SK-N-SH treated with all-trans-retinoic acid at 6 μM for 48 hours (cell line): Measurements from ENCODE around the gene ISY1.

Experiments used
- ATAC-seq: fragments of 200-7000 bp; cut with Tn5 transposase; 3 replicates; pipeline ENCODE4 v1.9.1; 2020; ENCODE audit warnings: mild to moderate bottlenecking, moderate library complexity
- ARNTL ChIP-seq: fragments of 450-650 bp; formaldehyde crosslinking; IDR thresholded peaks from 2 replicates; pipeline ENCODE4 v1.5.0; 2020; ENCODE audit warnings: low read depth, mild to moderate bottlenecking, moderate library complexity, borderline replicate concordance
- BACH2 ChIP-seq: fragments of 250-450 bp; sonication (Bioruptor Pico); IDR thresholded peaks from 2 replicates; pipeline ENCODE4 v1.9.0; 2021; ENCODE audit warnings: mild to moderate bottlenecking, borderline replicate concordance
- CREB5 ChIP-seq: fragments of 250-450 bp; sonication (Bioruptor Pico); IDR thresholded peaks from 2 replicates; pipeline ENCODE4 v1.5.1; 2020; ENCODE audit warnings: low read depth, mild to moderate bottlenecking, moderate library complexity
- CSDC2 ChIP-seq: fragments of 250-450 bp; sonication (Bioruptor Pico); IDR thresholded peaks from 2 replicates; pipeline ENCODE4 v1.5.0; 2020; ENCODE audit warnings: mild to moderate bottlenecking, moderate library complexity
- CSRNP3 ChIP-seq: fragments of 250-450 bp; sonication (Bioruptor Pico); IDR thresholded peaks from 2 replicates; pipeline ENCODE4 v1.5.1; 2021; ENCODE audit warnings: mild to moderate bottlenecking, moderate library complexity
- ESRRG ChIP-seq: fragments of 250-450 bp; sonication (Bioruptor Pico); IDR thresholded peaks from 2 replicates; pipeline ENCODE4 v1.6.1; 2021; ENCODE audit warnings: mild to moderate bottlenecking
- ISL1 ChIP-seq: fragments of 250-450 bp; sonication (Bioruptor Pico); IDR thresholded peaks from 2 replicates; pipeline ENCODE4 v2.1.2; 2022; ENCODE audit warnings: mild to moderate bottlenecking, moderate library complexity
- OSR1 ChIP-seq: fragments of 250-450 bp; sonication (Bioruptor Pico); IDR thresholded peaks from 2 replicates; pipeline ENCODE4 v1.8.0; 2022; ENCODE audit warnings: moderate library complexity, mild to moderate bottlenecking, inconsistent platforms
- PPARA ChIP-seq: fragments of 250-450 bp; sonication (Bioruptor Pico); IDR thresholded peaks from 2 replicates; pipeline ENCODE4 v1.5.0; 2020; ENCODE audit warnings: mild to moderate bottlenecking, borderline replicate concordance
- RARB ChIP-seq: fragments of 250-450 bp; sonication (Bioruptor Pico); IDR thresholded peaks from 2 replicates; pipeline ENCODE4 v1.8.0; 2021; ENCODE audit warnings: mild to moderate bottlenecking, moderate library complexity
- SNAI2 ChIP-seq: fragments of 250-450 bp; sonication (Bioruptor Pico); IDR thresholded peaks from 2 replicates; pipeline ENCODE4 v1.5.0; 2020; ENCODE audit warnings: mild to moderate bottlenecking, moderate library complexity
- TCF4 ChIP-seq: fragments of 250-450 bp; sonication (Bioruptor Pico); IDR thresholded peaks from 2 replicates; pipeline ENCODE4 v1.8.0; 2021; ENCODE audit warnings: mild to moderate bottlenecking, moderate library complexity, borderline replicate concordance
- TOX ChIP-seq: fragments of 250-450 bp; sonication (Bioruptor Pico); IDR thresholded peaks from 2 replicates; pipeline ENCODE4 v1.8.0; 2021; ENCODE audit warnings: mild to moderate bottlenecking, moderate library complexity, borderline replicate concordance
- TSHZ2 ChIP-seq: fragments of 250-450 bp; sonication (Bioruptor Pico); IDR thresholded peaks from 2 replicates; pipeline ENCODE4 v1.5.0; 2020; ENCODE audit warnings: mild to moderate bottlenecking, moderate library complexity
- ZC3H10 ChIP-seq: fragments of 250-450 bp; sonication (Bioruptor Pico); IDR thresholded peaks from 2 replicates; pipeline ENCODE4 v1.5.1; 2021; ENCODE audit warnings: mild to moderate bottlenecking, moderate library complexity
- ZFP3 ChIP-seq: fragments of 250-450 bp; sonication (Bioruptor Pico); IDR thresholded peaks from 2 replicates; pipeline ENCODE4 v1.5.0; 2020; ENCODE audit warnings: mild to moderate bottlenecking, moderate library complexity
- ZFP30 ChIP-seq: fragments of 450-650 bp; formaldehyde crosslinking; IDR thresholded peaks from 2 replicates; pipeline ENCODE4 v1.5.0; 2022; ENCODE audit warnings: mild to moderate bottlenecking, moderate library complexity
- ZNF565 ChIP-seq: fragments of 450-650 bp; formaldehyde crosslinking; conservative IDR thresholded peaks from 2 replicates; pipeline ENCODE4 v1.5.0; 2020; ENCODE audit warnings: low read depth, mild to moderate bottlenecking, moderate library complexity
- ZNF70 ChIP-seq: fragments of 450-650 bp; formaldehyde crosslinking; IDR thresholded peaks from 2 replicates; pipeline ENCODE4 v1.5.0; 2020; ENCODE audit warnings: mild to moderate bottlenecking, moderate library complexity
- ZNF8 ChIP-seq: fragments of 450-650 bp; formaldehyde crosslinking; IDR thresholded peaks from 2 replicates; pipeline ENCODE4 v1.5.0; 2020; ENCODE audit warnings: mild to moderate bottlenecking, moderate library complexity
- TF ChIP-seq, protein P1 (sequence below): fragments of 250-450 bp; sonication (Bioruptor Pico); IDR thresholded peaks from 2 replicates; pipeline ENCODE4 v1.8.0; 2020; ENCODE audit warnings: mild to moderate bottlenecking, moderate library complexity, borderline replicate concordance

Gene ISY1

GRCh38 chr3:129104051-129104450 is 56.8 kb downstream of the ISY1 start:
- no peak for ATAC-seq
- no peak for TF ChIP-seq TOX (CRISPR knock-in tag)
- TF ChIP-seq ZFP3: no peak
- no peak for TF ChIP-seq ZNF8 (CRISPR knock-in tag)
- TF ChIP-seq RARB: no peak
- TF ChIP-seq ZC3H10: no peak
- no peak for TF ChIP-seq ARNTL (CRISPR knock-in tag)
- no peak for TF ChIP-seq CSDC2
- TF ChIP-seq PPARA (CRISPR knock-in tag): no peak
- TF ChIP-seq BACH2 (CRISPR knock-in tag): no peak
- TF ChIP-seq SNAI2 (CRISPR knock-in tag): no peak
- TF ChIP-seq CREB5 (CRISPR knock-in tag): no peak
- TF ChIP-seq ZFP30 (CRISPR knock-in tag): no peak
- TF ChIP-seq CSRNP3 (CRISPR knock-in tag): no peak
- no peak for TF ChIP-seq ZNF70 (CRISPR knock-in tag)

- TF ChIP-seq OSR1 (no peak), TSHZ2 (CRISPR knock-in tag) (no peak), PPARA (CRISPR knock-in tag) (no peak), ESRRG (CRISPR knock-in tag) (no peak), ZNF565 (CRISPR knock-in tag) (no peak), TOX (CRISPR knock-in tag) (no peak), TCF4 (CRISPR knock-in tag) (no peak), ZFP30 (CRISPR knock-in tag) (no peak), CSDC2 (no peak), ZC3H10 (no peak), BACH2 (CRISPR knock-in tag) (no peak), ZNF8 (CRISPR knock-in tag) (no peak), SNAI2 (CRISPR knock-in tag) (no peak), ISL1 (CRISPR knock-in tag) (no peak), ARNTL (CRISPR knock-in tag) (no peak), CSRNP3 (CRISPR knock-in tag) (no peak), CREB5 (CRISPR knock-in tag) (no peak)
- TF ChIP-seq, protein P1, sequence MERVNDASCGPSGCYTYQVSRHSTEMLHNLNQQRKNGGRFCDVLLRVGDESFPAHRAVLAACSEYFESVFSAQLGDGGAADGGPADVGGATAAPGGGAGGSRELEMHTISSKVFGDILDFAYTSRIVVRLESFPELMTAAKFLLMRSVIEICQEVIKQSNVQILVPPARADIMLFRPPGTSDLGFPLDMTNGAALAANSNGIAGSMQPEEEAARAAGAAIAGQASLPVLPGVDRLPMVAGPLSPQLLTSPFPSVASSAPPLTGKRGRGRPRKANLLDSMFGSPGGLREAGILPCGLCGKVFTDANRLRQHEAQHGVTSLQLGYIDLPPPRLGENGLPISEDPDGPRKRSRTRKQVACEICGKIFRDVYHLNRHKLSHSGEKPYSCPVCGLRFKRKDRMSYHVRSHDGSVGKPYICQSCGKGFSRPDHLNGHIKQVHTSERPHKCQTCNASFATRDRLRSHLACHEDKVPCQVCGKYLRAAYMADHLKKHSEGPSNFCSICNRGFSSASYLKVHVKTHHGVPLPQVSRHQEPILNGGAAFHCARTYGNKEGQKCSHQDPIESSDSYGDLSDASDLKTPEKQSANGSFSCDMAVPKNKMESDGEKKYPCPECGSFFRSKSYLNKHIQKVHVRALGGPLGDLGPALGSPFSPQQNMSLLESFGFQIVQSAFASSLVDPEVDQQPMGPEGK: no peak
- TF ChIP-seq, all 23 proteins: peak for 0
- ATAC-seq: no peak
Observed at GRCh38 chr3:129103296-129103695, 57.6 kb downstream of the ISY1 start.
